ENCODE measurements around the gene SLC25A51. TPM values are rescaled to one million over a fixed set of nuclear protein-coding genes. Genes with fewer than 3 reads are reported as not detected.

The SLC25A51 gene
- total and polyA plus RNA-seq, 4 donors: 3.8 to 24.4 (median 9.1) TPM

- Histone ChIP-seq H3K27ac (ENCODE audit: low read depth in 1 of 2, low read length in 2 of 2) (peak overlapping the region in 1 of 2 donors; percentile 39), H3K4me3 (ENCODE audit: low read depth in 1 of 3, low read length in 3 of 3) (no peak overlapping the region), H3K36me3 (ENCODE audit: control insufficient read depth in 4 of 4, insufficient read depth in 3 of 4, low read depth in 1 of 4, low read length in 3 of 4) (no peaks in the 10 kb centered on the region), H3K9ac (ENCODE audit: low read depth in 1 of 2, low read length in 2 of 2) (no peak overlapping the region), H3K27me3 (ENCODE audit: control insufficient read depth in 4 of 4, insufficient read depth in 4 of 4, low read length in 3 of 4) (no peaks in the 10 kb centered on the region), H3K4me1 (ENCODE audit: control insufficient read depth in 4 of 4, insufficient read depth in 4 of 4, low read length in 3 of 4) (peaks cover 5 to 20% (median 12%) of the 10 kb centered on the region in 4 donors), H3K9me3 (ENCODE audit: control insufficient read depth in 4 of 4, low read length in 3 of 4) (no peaks in the 10 kb centered on the region)
- WGBS: 72% methylated on average over 4 of the region's 4 CpGs
- DNase-seq (ENCODE audit: low spot score): no peak
- TF ChIP-seq, protein P1, sequence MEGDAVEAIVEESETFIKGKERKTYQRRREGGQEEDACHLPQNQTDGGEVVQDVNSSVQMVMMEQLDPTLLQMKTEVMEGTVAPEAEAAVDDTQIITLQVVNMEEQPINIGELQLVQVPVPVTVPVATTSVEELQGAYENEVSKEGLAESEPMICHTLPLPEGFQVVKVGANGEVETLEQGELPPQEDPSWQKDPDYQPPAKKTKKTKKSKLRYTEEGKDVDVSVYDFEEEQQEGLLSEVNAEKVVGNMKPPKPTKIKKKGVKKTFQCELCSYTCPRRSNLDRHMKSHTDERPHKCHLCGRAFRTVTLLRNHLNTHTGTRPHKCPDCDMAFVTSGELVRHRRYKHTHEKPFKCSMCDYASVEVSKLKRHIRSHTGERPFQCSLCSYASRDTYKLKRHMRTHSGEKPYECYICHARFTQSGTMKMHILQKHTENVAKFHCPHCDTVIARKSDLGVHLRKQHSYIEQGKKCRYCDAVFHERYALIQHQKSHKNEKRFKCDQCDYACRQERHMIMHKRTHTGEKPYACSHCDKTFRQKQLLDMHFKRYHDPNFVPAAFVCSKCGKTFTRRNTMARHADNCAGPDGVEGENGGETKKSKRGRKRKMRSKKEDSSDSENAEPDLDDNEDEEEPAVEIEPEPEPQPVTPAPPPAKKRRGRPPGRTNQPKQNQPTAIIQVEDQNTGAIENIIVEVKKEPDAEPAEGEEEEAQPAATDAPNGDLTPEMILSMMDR (IDR thresholded peaks at IDR 0.05; ENCODE audit: low read depth, low read length, missing input control): no peak
- no peak for TF ChIP-seq RAD21 (IDR thresholded peaks at IDR 0.05)
- TF ChIP-seq YY1 (IDR thresholded peaks at IDR 0.05): no peak
- TF ChIP-seq GABPA (IDR thresholded peaks at IDR 0.05 in 1 of 2, conservative IDR thresholded peaks at IDR 0.05 in 1 of 2): no peak
- TF ChIP-seq, protein P2, sequence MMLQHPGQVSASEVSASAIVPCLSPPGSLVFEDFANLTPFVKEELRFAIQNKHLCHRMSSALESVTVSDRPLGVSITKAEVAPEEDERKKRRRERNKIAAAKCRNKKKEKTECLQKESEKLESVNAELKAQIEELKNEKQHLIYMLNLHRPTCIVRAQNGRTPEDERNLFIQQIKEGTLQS (IDR thresholded peaks at IDR 0.05): no peak
- TF ChIP-seq NR2F2 (IDR thresholded peaks at IDR 0.05): no peak
- TF ChIP-seq FOXA2 (IDR thresholded peaks at IDR 0.05): no peak
- no peak for TF ChIP-seq FOXA1 (IDR thresholded peaks at IDR 0.05)
- TF ChIP-seq RXRA (IDR thresholded peaks at IDR 0.05): no peak
- TF ChIP-seq TAF1 (conservative IDR thresholded peaks at IDR 0.05): no peak
- no peak for TF ChIP-seq REST (IDR thresholded peaks at IDR 0.05)
- no peak for TF ChIP-seq HNF4G (IDR thresholded peaks at IDR 0.05)
- TF ChIP-seq, protein P3, sequence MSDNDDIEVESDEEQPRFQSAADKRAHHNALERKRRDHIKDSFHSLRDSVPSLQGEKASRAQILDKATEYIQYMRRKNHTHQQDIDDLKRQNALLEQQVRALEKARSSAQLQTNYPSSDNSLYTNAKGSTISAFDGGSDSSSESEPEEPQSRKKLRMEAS (IDR thresholded peaks at IDR 0.05): no peak
- no peak for TF ChIP-seq ZBTB33 (IDR thresholded peaks at IDR 0.05)
- no peak for TF ChIP-seq EGR1 (IDR thresholded peaks at IDR 0.05; ENCODE audit: low read depth in 2 of 2)
- no peak for TF ChIP-seq HNF4A (conservative IDR thresholded peaks at IDR 0.05)
- TF ChIP-seq JUND (IDR thresholded peaks at IDR 0.05): no peak
Observed at GRCh38 chr9:37908283-37908682, 4.4 kb upstream of the SLC25A51 start.
